Uterus (tissue), 2 donors: ENCODE results near the gene UBE2R2.

ENCODE experiments used
- CTCF ChIP-seq, 4 experiments: fragments of 200-600 bp in 2 of 4; fragments of 450-650 bp in 2 of 4; sonication (generic) in 2 of 4; IDR thresholded peaks; one replicate each; pipeline ENCODE4 v1.5.1; 2016 to 2019; ENCODE audit warnings: antibody characterized with exemption in 4 of 4, mild to moderate bottlenecking in 2 of 4, moderate library complexity in 1 of 4
- POLR2A ChIP-seq, 2 donors: fragments of 450-650 bp; IDR thresholded peaks; one replicate each; pipeline ENCODE4 v1.6.1; 2016; ENCODE audit warnings: antibody characterized with exemption in 2 of 2, mild to moderate bottlenecking in 1 of 2, moderate library complexity in 1 of 2

GRCh38 chr9:33914887-33915628 is 98.1 kb downstream of the UBE2R2 start:
- TF ChIP-seq CTCF (IDR thresholded peaks at IDR 0.05): no peak
- no peak for TF ChIP-seq POLR2A (IDR thresholded peaks at IDR 0.05)
